Measurements from ENCODE around the gene NUBP1.

The NUBP1 gene

GRCh38 chr16:10760858-10761257 lies 17.2 kb downstream of the NUBP1 start:
- Histone ChIP-seq H3K4me1 (ENCODE audit: control insufficient read depth, insufficient read depth, low read depth, low read length) (peaks cover 2% of the 10 kb centered on the region), H3K79me1 (replicated peaks; ENCODE audit: low read length, poor library complexity, severe bottlenecking) (peaks cover 1% of the 10 kb centered on the region), H2BK15ac (ENCODE audit: low read depth, poor library complexity, severe bottlenecking) (no peak overlapping the region), H2AFZ (ENCODE audit: low read depth, low read length) (no peak overlapping the region), H2BK120ac (ENCODE audit: low read depth, low read length) (no peak overlapping the region), H3K14ac (ENCODE audit: low read length in 2 of 2) (no peak overlapping the region), H3K4me2 (ENCODE audit: low read length, poor library complexity, severe bottlenecking) (no peak overlapping the region), H3K18ac (ENCODE audit: low read depth in 1 of 2, low read length in 2 of 2) (no peak overlapping the region), H3K23ac (ENCODE audit: low read length in 2 of 2) (no peak overlapping the region), H3K36me3 (ENCODE audit: control insufficient read depth in 1 of 2, insufficient read depth in 2 of 2, low read depth in 1 of 2, low read length in 2 of 2) (peaks cover 78 to 87% of the 10 kb centered on the region in 2 experiments), H3K4me3 (ENCODE audit: insufficient read depth in 1 of 2, low read depth in 1 of 2, low read length in 2 of 2) (no peak overlapping the region), H3K27me3 (ENCODE audit: control insufficient read depth in 1 of 2, insufficient read depth in 1 of 2, low read length in 2 of 2) (no peaks in the 10 kb centered on the region), H2AK5ac (ENCODE audit: low read length, severe bottlenecking) (no peak overlapping the region), H3K9ac (ENCODE audit: low read length) (no peak overlapping the region), H3K9me3 (ENCODE audit: control insufficient read depth, low read length) (no peaks in the 10 kb centered on the region), H4K91ac (ENCODE audit: low read length) (no peak overlapping the region), H2BK5ac (ENCODE audit: low read depth, low read length, poor library complexity, severe bottlenecking) (no peak overlapping the region), H4K8ac (ENCODE audit: low read length) (no peak overlapping the region), H3K4ac (ENCODE audit: low read depth in 1 of 2, low read length in 2 of 2) (no peak overlapping the region), H2BK12ac (ENCODE audit: low read length in 2 of 2) (no peak overlapping the region), H3K27ac (ENCODE audit: low read length, poor library complexity, severe bottlenecking) (no peak overlapping the region)
- no peak for DNase-seq
- 94% methylated on average over 1 of the region's 3 CpGs for WGBS

GRCh38 chr16:10761373-10761772 lies 17.7 kb downstream of the NUBP1 start:
- Histone ChIP-seq H3K27me3 (ENCODE audit: control insufficient read depth in 1 of 2, insufficient read depth in 1 of 2, low read length in 2 of 2) (no peaks in the 10 kb centered on the region), H3K14ac (ENCODE audit: low read length in 2 of 2) (no peak overlapping the region), H3K23ac (ENCODE audit: low read length in 2 of 2) (no peak overlapping the region), H4K91ac (ENCODE audit: low read length) (no peak overlapping the region), H2BK12ac (ENCODE audit: low read length in 2 of 2) (no peak overlapping the region), H2BK120ac (ENCODE audit: low read depth, low read length) (no peak overlapping the region), H3K4me2 (ENCODE audit: low read length, poor library complexity, severe bottlenecking) (no peak overlapping the region), H3K27ac (ENCODE audit: low read length, poor library complexity, severe bottlenecking) (no peak overlapping the region), H3K4me3 (ENCODE audit: insufficient read depth in 1 of 2, low read depth in 1 of 2, low read length in 2 of 2) (no peak overlapping the region), H2BK5ac (ENCODE audit: low read depth, low read length, poor library complexity, severe bottlenecking) (no peak overlapping the region), H3K9me3 (ENCODE audit: control insufficient read depth, low read length) (no peaks in the 10 kb centered on the region), H3K4ac (ENCODE audit: low read depth in 1 of 2, low read length in 2 of 2) (no peak overlapping the region), H4K8ac (ENCODE audit: low read length) (no peak overlapping the region), H3K4me1 (ENCODE audit: control insufficient read depth, insufficient read depth, low read depth, low read length) (peaks cover 2% of the 10 kb centered on the region), H2AFZ (ENCODE audit: low read depth, low read length) (no peak overlapping the region), H2BK15ac (ENCODE audit: low read depth, poor library complexity, severe bottlenecking) (no peak overlapping the region), H3K18ac (ENCODE audit: low read depth in 1 of 2, low read length in 2 of 2) (no peak overlapping the region), H3K36me3 (ENCODE audit: control insufficient read depth in 1 of 2, insufficient read depth in 2 of 2, low read depth in 1 of 2, low read length in 2 of 2) (peaks cover 80 to 88% of the 10 kb centered on the region in 2 experiments), H3K9ac (ENCODE audit: low read length) (no peak overlapping the region), H2AK5ac (ENCODE audit: low read length, severe bottlenecking) (no peak overlapping the region), H3K79me1 (replicated peaks; ENCODE audit: low read length, poor library complexity, severe bottlenecking) (peaks cover 1% of the 10 kb centered on the region)
- WGBS = over 99% methylated on average over 8 of the region's 8 CpGs
- no peak for DNase-seq

GRCh38 chr16:10762336-10763016 lies 18.8 kb downstream of the NUBP1 start:
- Histone ChIP-seq H2AFZ (ENCODE audit: low read depth, low read length) (no peak overlapping the region), H3K18ac (ENCODE audit: low read depth in 1 of 2, low read length in 2 of 2) (no peak overlapping the region), H3K27me3 (ENCODE audit: control insufficient read depth in 1 of 2, insufficient read depth in 1 of 2, low read length in 2 of 2) (no peaks in the 10 kb centered on the region), H2BK5ac (ENCODE audit: low read depth, low read length, poor library complexity, severe bottlenecking) (no peak overlapping the region), H3K27ac (ENCODE audit: low read length, poor library complexity, severe bottlenecking) (no peak overlapping the region), H3K36me3 (ENCODE audit: control insufficient read depth in 1 of 2, insufficient read depth in 2 of 2, low read depth in 1 of 2, low read length in 2 of 2) (peaks cover 78 to 83% of the 10 kb centered on the region in 2 experiments), H2BK12ac (ENCODE audit: low read length in 2 of 2) (no peak overlapping the region), H2BK15ac (ENCODE audit: low read depth, poor library complexity, severe bottlenecking) (no peak overlapping the region), H3K4ac (ENCODE audit: low read depth in 1 of 2, low read length in 2 of 2) (no peak overlapping the region), H3K79me1 (replicated peaks; ENCODE audit: low read length, poor library complexity, severe bottlenecking) (peaks cover 1% of the 10 kb centered on the region), H3K4me2 (ENCODE audit: low read length, poor library complexity, severe bottlenecking) (no peak overlapping the region), H3K4me1 (ENCODE audit: control insufficient read depth, insufficient read depth, low read depth, low read length) (no peaks in the 10 kb centered on the region), H3K9me3 (ENCODE audit: control insufficient read depth, low read length) (no peaks in the 10 kb centered on the region), H3K9ac (ENCODE audit: low read length) (no peak overlapping the region), H3K14ac (ENCODE audit: low read length in 2 of 2) (no peak overlapping the region), H4K91ac (ENCODE audit: low read length) (no peak overlapping the region), H4K8ac (ENCODE audit: low read length) (no peak overlapping the region), H3K23ac (ENCODE audit: low read length in 2 of 2) (no peak overlapping the region), H2BK120ac (ENCODE audit: low read depth, low read length) (no peak overlapping the region), H2AK5ac (ENCODE audit: low read length, severe bottlenecking) (no peak overlapping the region), H3K4me3 (ENCODE audit: insufficient read depth in 1 of 2, low read depth in 1 of 2, low read length in 2 of 2) (no peak overlapping the region)
- DNase-seq = no peak
- 95% methylated on average over 35 of the region's 35 CpGs for WGBS

GRCh38 chr16:10763456-10763855 lies 19.8 kb downstream of the NUBP1 start:
- H3K9me3 ChIP-seq (ENCODE audit: control insufficient read depth, low read length) = no peaks in the 10 kb centered on the region
- no peak overlapping the region for H2AK5ac ChIP-seq (ENCODE audit: low read length, severe bottlenecking)
- no peak overlapping the region for H2BK12ac ChIP-seq (ENCODE audit: low read length in 2 of 2)
- H4K8ac ChIP-seq (ENCODE audit: low read length) = no peak overlapping the region
- H2BK5ac ChIP-seq (ENCODE audit: low read depth, low read length, poor library complexity, severe bottlenecking) = no peak overlapping the region
- H3K18ac ChIP-seq (ENCODE audit: low read depth in 1 of 2, low read length in 2 of 2) = no peak overlapping the region
- 93% methylated on average over 7 of the region's 7 CpGs for WGBS
- no peak overlapping the region for H2AFZ ChIP-seq (ENCODE audit: low read depth, low read length)
- H3K23ac ChIP-seq (ENCODE audit: low read length in 2 of 2) = no peak overlapping the region
- no peak overlapping the region for H3K9ac ChIP-seq (ENCODE audit: low read length)
- no peaks in the 10 kb centered on the region for H3K4me1 ChIP-seq (ENCODE audit: control insufficient read depth, insufficient read depth, low read depth, low read length)
- no peak overlapping the region for H3K4ac ChIP-seq (ENCODE audit: low read depth in 1 of 2, low read length in 2 of 2)
- no peak overlapping the region for H2BK120ac ChIP-seq (ENCODE audit: low read depth, low read length)
- H3K36me3 ChIP-seq (ENCODE audit: control insufficient read depth in 1 of 2, insufficient read depth in 2 of 2, low read depth in 1 of 2, low read length in 2 of 2) = peaks cover 74% of the 10 kb centered on the region in 2 experiments
- no peak overlapping the region for H3K14ac ChIP-seq (ENCODE audit: low read length in 2 of 2)
- no peak overlapping the region for H3K4me2 ChIP-seq (ENCODE audit: low read length, poor library complexity, severe bottlenecking)
- no peaks in the 10 kb centered on the region for H3K27me3 ChIP-seq (ENCODE audit: control insufficient read depth in 1 of 2, insufficient read depth in 1 of 2, low read length in 2 of 2)
- H3K79me1 ChIP-seq (replicated peaks; ENCODE audit: low read length, poor library complexity, severe bottlenecking) = peaks cover 1% of the 10 kb centered on the region
- no peak overlapping the region for H2BK15ac ChIP-seq (ENCODE audit: low read depth, poor library complexity, severe bottlenecking)
- DNase-seq = no peak
- H3K27ac ChIP-seq (ENCODE audit: low read length, poor library complexity, severe bottlenecking) = no peak overlapping the region
- no peak overlapping the region for H3K4me3 ChIP-seq (ENCODE audit: insufficient read depth in 1 of 2, low read depth in 1 of 2, low read length in 2 of 2)
- no peak overlapping the region for H4K91ac ChIP-seq (ENCODE audit: low read length)

All from mesenchymal stem cell (in vitro differentiated cells and primary cell).